NCI-H146 treated with DMSO at 0.1 percent for 48 hours (cell line): Measurements from ENCODE around the gene EPHA6.
"Not testable (repeated sequence)": the region's sequence is repeated elsewhere in the genome, so short reads cannot be mapped to it uniquely, and the experiment has no call there.

Experiments
- DNase-seq: peaks from one replicate; lab custom pipeline; 2025; ENCODE audit not compliant: unreplicated experiment; lab: John Stamatoyannopoulos, UW

Gene EPHA6

GRCh38 chr3:97421565-97421964 is 607.2 kb downstream of the EPHA6 start:
- no peak for DNase-seq

- DNase-seq: no peak
Observed at GRCh38 chr3:97425002-97425401, 610.6 kb downstream of the EPHA6 start.

GRCh38 chr3:97430601-97431000 is 616.2 kb downstream of the EPHA6 start:
- DNase-seq: peak; percentile 81

GRCh38 chr3:97432914-97433313 is 618.5 kb downstream of the EPHA6 start:
- DNase-seq: no peak

- DNase-seq: no peak
Observed at GRCh38 chr3:97438131-97438530, 623.7 kb downstream of the EPHA6 start.

GRCh38 chr3:97439373-97439772 is 625.0 kb downstream of the EPHA6 start:
- no peak for DNase-seq

- no peak for DNase-seq
Observed at GRCh38 chr3:97464035-97464434, 649.6 kb downstream of the EPHA6 start.

- DNase-seq: no peak
Observed at GRCh38 chr3:97470481-97470880, 656.1 kb downstream of the EPHA6 start.

GRCh38 chr3:97479740-97480139 is 665.3 kb downstream of the EPHA6 start:
- no peak for DNase-seq

- DNase-seq: not testable (repeated sequence)
Observed at GRCh38 chr3:97480696-97481289, 666.4 kb downstream of the EPHA6 start.

- DNase-seq: no peak
Observed at GRCh38 chr3:97481416-97481815, 667.0 kb downstream of the EPHA6 start.

- DNase-seq: no peak
Observed at GRCh38 chr3:97485206-97485605, 670.8 kb downstream of the EPHA6 start.

- DNase-seq: no peak
Observed at GRCh38 chr3:97487587-97487986, 673.2 kb downstream of the EPHA6 start.

GRCh38 chr3:97488741-97489140 is 674.3 kb downstream of the EPHA6 start:
- DNase-seq: no peak

GRCh38 chr3:97495896-97496295 is 681.5 kb downstream of the EPHA6 start:
- DNase-seq: no peak

GRCh38 chr3:97497138-97497537 is 682.7 kb downstream of the EPHA6 start:
- DNase-seq: no peak

GRCh38 chr3:97504463-97504862 is 690.1 kb downstream of the EPHA6 start:
- no peak for DNase-seq

GRCh38 chr3:97510795-97511194 is 696.4 kb downstream of the EPHA6 start:
- DNase-seq: no peak

GRCh38 chr3:97515076-97515475 is 700.7 kb downstream of the EPHA6 start:
- DNase-seq: no peak

GRCh38 chr3:97530691-97531090 is 716.3 kb downstream of the EPHA6 start:
- no peak for DNase-seq

GRCh38 chr3:97547573-97547972 is 733.2 kb downstream of the EPHA6 start:
- not testable (repeated sequence) for DNase-seq

- no peak for DNase-seq
Observed at GRCh38 chr3:97550408-97550807, 736.0 kb downstream of the EPHA6 start.

- DNase-seq: no peak
Observed at GRCh38 chr3:97552186-97552585, 737.8 kb downstream of the EPHA6 start.
